NCI-H345 (cell line): ENCODE measurements around the gene DHX15.

Experiments
- DNase-seq: peaks from one replicate; lab custom pipeline; 2025; lab: John Stamatoyannopoulos, UW

Gene DHX15

GRCh38 chr4:24584211-24584850, at the start of gene DHX15:
TSS of gene DHX15 (minus strand) at chr4:24584554. CDS start at chr4:24584393, 161 bp downstream.
- DNase-seq = peak; percentile 93

DNA sequence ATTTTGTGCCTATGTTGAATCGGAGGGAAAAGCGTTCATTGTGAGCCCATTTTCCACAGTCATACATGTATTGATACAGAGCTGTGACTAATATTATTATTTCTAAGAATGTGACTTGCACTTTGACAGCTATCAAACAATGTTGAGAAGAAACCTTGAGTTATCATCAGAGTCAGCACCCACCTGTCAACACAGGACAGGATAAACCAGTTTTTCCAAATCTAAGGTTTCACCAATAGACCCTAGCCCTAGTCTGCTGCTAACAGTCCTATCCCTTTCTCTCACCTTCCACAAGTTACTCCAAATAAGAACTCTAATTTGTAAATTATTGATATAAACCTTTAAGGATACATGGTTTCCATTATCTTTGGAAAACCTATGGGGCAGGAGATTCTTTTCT, 47.7 kb upstream of the DHX15 start:
- no peak for DNase-seq

- DNase-seq = no peak
These were observed 46.6 kb upstream of the DHX15 start for GRCh38 chr4:24630937-24631336.

DNA sequence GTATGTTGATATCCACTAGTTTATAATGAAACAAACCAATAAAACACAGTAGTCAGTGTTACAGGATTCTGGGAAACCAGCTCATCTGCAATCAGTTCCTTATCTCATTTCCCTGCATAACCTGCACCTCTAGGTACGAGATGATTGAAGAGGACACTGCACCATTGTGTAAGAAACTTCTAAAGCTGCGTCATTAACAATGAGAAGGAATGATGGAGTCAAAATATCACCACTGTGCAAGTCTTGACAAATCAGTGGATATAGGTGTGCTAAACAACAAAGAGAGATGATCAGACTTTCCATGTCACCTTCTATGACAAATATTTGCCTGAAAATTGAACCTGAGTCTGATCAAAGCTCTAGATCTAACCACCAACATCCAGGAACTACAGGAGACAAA, 40.7 kb upstream of the DHX15 start:
- DNase-seq = no peak

GRCh38 chr4:24624381-24624780, 40.0 kb upstream of the DHX15 start:
- no peak for DNase-seq

- DNase-seq = no peak
These were observed 37.9 kb upstream of the DHX15 start for GRCh38 chr4:24622146-24622834.

- DNase-seq = no peak
These were observed 31.6 kb upstream of the DHX15 start for GRCh38 chr4:24615977-24616376.

DNA sequence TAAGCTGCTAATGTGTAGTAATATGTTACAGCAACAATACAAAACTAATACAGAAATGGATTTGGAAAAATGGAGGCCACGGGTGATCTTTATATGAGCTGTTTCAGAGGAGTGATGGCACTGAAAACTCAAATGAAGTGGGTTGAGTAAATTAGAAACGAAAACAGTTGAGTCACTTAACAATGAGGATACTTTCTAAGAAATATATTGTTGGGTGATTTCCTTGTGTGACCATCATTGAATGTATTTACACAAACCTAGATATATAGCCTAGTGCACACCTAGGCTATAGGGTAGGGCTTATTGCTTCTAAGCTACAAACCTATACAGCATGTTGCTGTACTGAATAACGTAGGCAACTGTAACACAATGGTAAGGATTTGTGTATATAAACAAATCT, 30.5 kb upstream of the DHX15 start:
- no peak for DNase-seq

DNA sequence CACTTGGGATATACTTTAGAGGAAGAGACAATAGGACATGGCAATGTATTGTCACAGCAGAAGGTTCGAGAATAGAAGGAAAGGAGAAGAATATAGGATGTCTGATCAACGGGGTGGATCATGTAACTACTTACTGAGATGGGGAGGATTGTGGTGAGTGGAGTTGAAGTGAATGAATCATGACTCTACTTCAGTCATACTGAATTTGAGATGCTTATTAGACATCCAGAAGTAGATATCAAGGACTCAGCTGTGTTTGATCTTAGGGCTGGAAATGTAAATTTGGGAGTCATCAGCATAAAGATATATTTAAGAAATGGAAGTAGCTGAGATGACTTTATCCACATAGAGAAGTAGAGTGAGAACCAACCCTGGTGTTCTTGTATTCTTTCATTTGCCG, 29.1 kb upstream of the DHX15 start:
- no peak for DNase-seq

- no peak for DNase-seq
These were observed 27.2 kb upstream of the DHX15 start for GRCh38 chr4:24611575-24611974.

DNA sequence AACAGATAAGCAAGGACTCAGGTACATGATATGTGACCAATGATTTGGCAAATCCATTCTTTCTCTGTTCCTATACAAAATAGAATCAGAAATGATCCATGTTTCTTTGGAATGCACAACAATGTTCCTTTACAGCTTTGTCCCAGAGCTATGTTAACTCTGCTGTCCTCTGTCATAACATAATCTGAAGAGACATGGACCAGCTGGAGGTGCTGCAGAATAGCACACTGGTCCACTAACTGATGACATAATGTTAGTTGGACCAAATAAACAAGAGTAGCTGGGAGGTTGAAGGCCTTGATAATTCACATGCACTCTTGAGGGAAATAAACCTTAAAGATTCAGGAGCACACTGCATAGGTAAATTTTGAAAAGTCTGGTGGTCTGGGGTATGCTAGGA, 23.0 kb upstream of the DHX15 start:
- DNase-seq = no peak

- DNase-seq = no peak
These were observed 20.9 kb upstream of the DHX15 start for GRCh38 chr4:24605216-24605615.

DNA sequence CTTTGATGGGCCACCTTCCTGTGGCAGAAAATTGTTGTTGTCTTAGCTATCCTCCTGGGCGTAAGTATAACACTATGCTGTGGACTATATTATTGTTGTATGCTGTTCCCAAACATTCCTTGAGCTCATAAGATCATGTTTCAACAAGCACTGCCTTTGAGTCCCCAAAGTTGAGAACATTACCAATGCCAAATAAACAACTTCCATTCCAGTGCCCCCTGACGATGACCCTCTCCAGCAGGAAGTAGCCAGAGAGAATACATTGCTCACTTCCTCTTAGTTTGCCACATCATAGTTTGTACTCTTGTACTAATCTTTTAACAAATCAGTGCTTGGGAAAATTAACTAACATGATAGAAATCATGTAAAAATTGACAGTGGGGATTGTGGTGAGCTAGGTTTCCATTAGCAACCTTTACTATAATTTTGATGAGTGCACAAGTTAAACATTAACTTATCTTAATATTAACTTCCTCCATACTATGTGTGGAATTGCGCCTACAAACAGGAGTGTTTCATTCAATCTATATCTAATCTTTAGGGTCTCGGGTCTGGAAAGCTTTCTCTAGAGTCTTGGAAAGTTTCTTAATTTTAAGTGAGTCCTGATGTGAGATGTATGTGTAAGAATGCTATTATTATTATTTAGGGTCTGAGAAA, 20.3 kb upstream of the DHX15 start:
- no peak for DNase-seq

DNA sequence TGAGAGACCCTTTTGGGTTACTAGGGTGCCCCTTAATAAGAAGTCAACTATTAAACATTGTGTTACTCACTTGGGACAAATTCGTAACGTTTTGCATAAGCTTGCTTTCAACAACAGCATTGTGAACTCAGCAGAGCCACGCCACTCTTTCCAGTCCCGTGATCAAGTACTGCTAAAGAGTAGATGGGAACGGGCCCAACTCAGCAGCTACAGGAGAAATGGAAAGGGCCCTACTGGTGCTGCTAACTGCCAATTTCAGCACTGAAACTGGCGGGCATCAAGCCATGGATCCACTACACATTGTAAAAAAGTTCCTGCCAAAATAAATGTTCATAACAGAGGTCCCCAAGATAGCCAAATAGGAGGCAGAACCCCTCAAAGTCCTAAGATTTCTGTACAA, 19.0 kb upstream of the DHX15 start:
- DNase-seq = no peak

GRCh38 chr4:24601121-24601520, 16.8 kb upstream of the DHX15 start:
- DNase-seq = no peak

- no peak for DNase-seq
These were observed 14.9 kb upstream of the DHX15 start for GRCh38 chr4:24599275-24599674.

GRCh38 chr4:24598025-24598424, 13.7 kb upstream of the DHX15 start:
- no peak for DNase-seq

DNA sequence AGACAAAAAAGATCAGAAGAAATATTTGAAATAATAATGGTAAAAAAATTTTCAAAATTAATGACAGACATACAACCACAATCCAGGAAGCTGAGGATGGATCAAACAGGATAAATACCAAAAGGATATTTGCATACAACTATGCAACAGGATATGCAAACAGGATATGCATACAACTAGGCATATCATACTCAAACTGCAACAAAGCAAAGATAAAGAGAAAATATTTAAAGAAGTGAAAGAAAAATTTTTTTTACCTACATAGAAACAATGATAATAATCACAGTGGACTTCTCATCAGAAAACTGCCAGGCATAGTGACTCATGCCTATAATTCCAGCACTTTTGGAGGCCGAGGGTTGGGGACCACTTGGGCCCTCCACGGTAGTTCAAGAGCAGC, 11.3 kb upstream of the DHX15 start:
- DNase-seq = no peak

DNA sequence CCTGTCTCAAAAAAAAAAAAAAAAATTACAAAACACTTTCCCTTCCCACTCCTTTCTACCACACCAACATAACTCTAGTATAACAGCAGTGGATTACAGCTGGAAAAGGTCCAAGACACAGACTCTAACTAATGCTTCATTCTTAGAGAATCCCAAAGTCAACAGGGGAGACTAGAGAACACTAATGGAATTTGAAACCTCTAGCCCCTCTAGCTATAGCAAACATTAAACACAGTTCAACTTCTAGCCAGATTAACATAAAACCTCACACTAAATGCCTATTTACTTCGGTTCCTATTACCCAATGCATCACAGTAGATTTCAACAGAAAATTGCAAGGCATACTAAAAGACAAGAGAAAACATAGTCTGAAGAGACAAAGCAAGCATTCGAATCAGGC, 10.5 kb upstream of the DHX15 start:
- no peak for DNase-seq

- no peak for DNase-seq
These were observed 5.1 kb upstream of the DHX15 start for GRCh38 chr4:24589448-24589847.

DNA sequence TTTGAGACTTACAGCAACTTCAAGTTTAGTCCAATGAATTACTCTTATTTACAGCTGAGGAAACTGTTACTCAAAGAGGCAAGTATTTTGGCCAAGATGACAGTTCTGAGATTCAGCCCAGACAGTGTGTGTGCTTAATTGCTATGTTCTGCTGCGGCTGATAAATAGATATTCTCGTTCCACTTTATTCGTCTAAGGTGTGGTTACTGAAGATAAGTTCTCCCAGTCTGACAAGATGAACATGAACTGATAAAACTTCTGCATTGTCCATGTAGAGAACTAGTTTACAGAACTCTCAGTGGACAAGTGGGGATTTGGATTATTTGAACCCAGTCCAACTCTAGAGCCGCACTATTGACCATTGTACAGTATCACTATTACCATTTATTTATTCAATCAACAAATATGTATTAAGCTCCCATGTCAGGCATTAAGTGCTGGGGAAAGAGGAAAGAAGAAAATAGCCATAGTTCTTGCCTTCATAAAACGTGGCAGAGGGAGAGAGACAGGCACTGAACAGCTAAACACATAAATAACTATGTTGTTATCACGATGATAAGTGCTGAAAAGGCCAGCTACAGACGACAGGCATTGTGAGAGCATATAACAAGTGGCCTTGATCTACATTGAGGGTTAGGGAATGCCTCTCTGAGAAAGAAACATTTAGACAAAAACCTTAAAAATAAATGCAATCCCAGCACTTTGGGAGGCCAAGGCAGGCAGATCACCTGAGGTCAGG, 4.0 kb upstream of the DHX15 start:
- DNase-seq = no peak

DNA sequence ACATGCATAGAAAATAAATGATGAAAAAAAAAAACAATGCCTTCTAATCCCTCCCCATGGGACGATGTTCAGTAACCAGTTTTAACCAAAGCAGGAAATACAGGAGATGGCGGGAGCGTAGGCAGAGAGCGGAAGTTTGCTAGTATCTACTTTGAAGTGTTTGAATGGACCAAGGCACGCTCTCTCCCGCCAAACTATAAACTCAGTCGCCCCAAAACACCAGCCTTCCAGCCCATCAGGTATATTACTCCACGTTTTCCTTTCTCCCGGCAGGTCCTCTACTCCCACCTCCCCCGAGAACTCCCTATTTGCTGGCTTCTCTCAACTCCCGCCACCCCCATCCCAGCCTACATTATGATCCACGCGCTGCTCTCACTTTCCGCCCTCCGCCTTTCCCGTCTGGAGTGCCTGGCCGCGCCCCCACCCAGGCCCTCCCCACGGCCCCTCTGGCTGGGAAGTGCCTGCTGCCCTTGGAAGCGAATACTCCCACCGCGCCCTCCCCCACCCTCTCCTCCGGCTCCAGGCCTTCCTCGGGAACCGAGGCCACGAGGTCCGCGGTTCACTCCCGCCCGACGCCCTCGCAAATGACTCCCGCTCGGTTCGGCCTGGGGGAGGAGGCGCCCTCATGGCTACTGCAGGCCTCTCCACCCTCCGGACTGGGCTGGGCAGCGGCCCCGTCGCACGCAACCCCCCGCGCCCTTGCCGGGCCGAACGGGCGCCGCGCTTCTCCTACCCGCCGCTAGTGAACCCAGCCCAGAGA, 723 bp downstream of the DHX15 start:
- peak; percentile 44 for DNase-seq
